Common myeloid progenitor, CD34-positive (primary cell): Measurements from ENCODE around the gene PTPRN2.

Experiments used
- CTCF ChIA-PET: fragments of 350-600 bp; sonication (Branson Sonifier 250); formaldehyde crosslinking; loops from one replicate; lab custom pipeline; 2021; ENCODE audit warnings: antibody characterized with exemption; lab: Charles Lee
- POLR2A ChIA-PET: fragments of 350-600 bp; sonication (Branson Sonifier 250); formaldehyde crosslinking; loops from one replicate; lab custom pipeline; 2021; ENCODE audit warnings: antibody characterized with exemption; lab: Charles Lee
- DNase-seq, 3 donors: peaks; one replicate each; pipeline versions ENCODE4 v3.0.0 to v3.0.0-alpha.2; 2013
- H3K27ac ChIP-seq, 2 experiments: 1 replicate in 1 of 2; 2 replicates in 1 of 2; pipeline ENCODE4 v1.7.0; 2013; ENCODE audit warnings: inconsistent platforms in 2 of 2, low read length in 2 of 2, mild to moderate bottlenecking in 2 of 2, low read depth in 1 of 2, moderate library complexity in 1 of 2; ENCODE audit not compliant: severe bottlenecking in 2 of 2, insufficient read depth in 1 of 2, poor library complexity in 1 of 2
- H3K27me3 ChIP-seq, 5 experiments: replicated peaks in 2 of 5; 1 replicate in 3 of 5; 2 replicates in 2 of 5; pipeline versions ENCODE4 v1.6.1 to v1.7.0; 2013; ENCODE audit warnings: low read length in 4 of 5, mild to moderate bottlenecking in 2 of 5, moderate library complexity in 2 of 5, inconsistent platforms in 1 of 5; ENCODE audit not compliant: insufficient read depth in 5 of 5, control insufficient read depth in 4 of 5
- H3K36me3 ChIP-seq, 4 experiments: 1 replicate in 2 of 4; 2 replicates in 2 of 4; pipeline versions ENCODE4 v1.6.1 to v1.7.0; 2013; ENCODE audit warnings: low read length in 3 of 4, control low read depth in 1 of 4, mild to moderate bottlenecking in 1 of 4; ENCODE audit not compliant: control insufficient read depth in 4 of 4, insufficient read depth in 4 of 4
- H3K4me1 ChIP-seq, 4 experiments: 1 replicate in 3 of 4; 2 replicates in 1 of 4; pipeline versions ENCODE4 v1.6.1 to v1.7.1; 2013; ENCODE audit warnings: low read length in 3 of 4, mild to moderate bottlenecking in 3 of 4, control low read depth in 1 of 4, inconsistent platforms in 1 of 4, moderate library complexity in 1 of 4; ENCODE audit not compliant: control insufficient read depth in 4 of 4, insufficient read depth in 4 of 4; ENCODE audit errors: control extremely low read depth in 1 of 4
- H3K4me3 ChIP-seq, 7 experiments: 1 replicate in 4 of 7; 2 replicates in 3 of 7; pipeline versions ENCODE4 v1.5.1 to v1.7.0; 2013; ENCODE audit warnings: mild to moderate bottlenecking in 7 of 7, low read length in 6 of 7, moderate library complexity in 6 of 7, inconsistent platforms in 2 of 7, low read depth in 2 of 7, control low read depth in 1 of 7; ENCODE audit not compliant: insufficient read depth in 4 of 7, control insufficient read depth in 1 of 7; ENCODE audit errors: extremely low read depth in 1 of 7
- H3K9me3 ChIP-seq, 5 experiments: 1 replicate in 4 of 5; 2 replicates in 1 of 5; pipeline versions ENCODE4 v1.6.1 to v1.7.1; 2013; ENCODE audit warnings: low read length in 4 of 5, mild to moderate bottlenecking in 2 of 5, inconsistent platforms in 1 of 5, low read depth in 1 of 5, moderate library complexity in 1 of 5; ENCODE audit not compliant: control insufficient read depth in 4 of 5, insufficient read depth in 2 of 5; ENCODE audit errors: control extremely low read depth in 1 of 5
- WGBS: methylation state at CpG from one replicate; pipeline ENCODE4 v1.1.5; 2013; ENCODE audit not compliant: insufficient coverage; 5-methylcytosine and 5-hydroxymethylcytosine counted together

The PTPRN2 gene

DNA sequence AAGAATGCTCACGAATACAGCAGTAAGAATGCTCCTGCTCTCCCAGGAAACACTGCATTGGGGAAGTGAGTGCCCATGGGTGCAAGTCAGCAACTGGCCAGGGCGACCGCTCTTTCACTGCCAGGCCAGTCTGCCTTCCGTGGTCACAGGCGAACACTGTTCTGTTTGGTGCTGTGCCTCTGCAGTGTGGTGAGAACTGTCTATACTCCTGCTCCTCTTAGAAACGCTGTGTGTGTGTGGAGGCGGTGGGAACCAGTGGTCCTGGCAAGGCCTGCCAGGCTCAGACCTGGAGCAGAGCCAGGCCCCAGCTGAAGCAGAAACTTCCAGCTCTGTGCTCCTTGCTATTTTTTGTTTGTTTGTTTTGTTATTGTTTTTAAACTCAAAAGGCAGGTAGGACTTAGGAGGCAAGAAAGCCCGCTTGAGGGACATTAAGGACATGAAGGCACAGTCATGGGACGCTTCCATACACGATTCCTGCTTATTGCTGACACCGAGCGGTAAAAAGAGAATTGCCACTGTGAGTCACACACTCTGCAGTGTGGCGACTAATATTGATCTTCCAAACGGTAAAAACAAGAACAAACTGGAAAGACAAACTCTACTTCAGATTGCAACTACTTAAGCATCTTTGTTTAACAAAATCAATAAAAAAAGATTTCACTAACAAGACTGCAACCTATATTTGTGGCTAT lies 820.0 kb downstream of the PTPRN2 start:
- Histone ChIP-seq H3K27me3 (peaks cover 0 to 29% (median 3%) of the 10 kb centered on the region in 5 experiments), H3K27ac (no peak overlapping the region), H3K36me3 (no peaks in the 10 kb centered on the region), H3K4me1 (no peaks in the 10 kb centered on the region), H3K9me3 (peaks cover 0 to 16% (median 0%) of the 10 kb centered on the region in 5 experiments), H3K4me3 (no peak overlapping the region)
- no peak for DNase-seq
- POLR2A ChIA-PET: no interaction called here
- CTCF ChIA-PET: no interaction called here
- WGBS: 88% methylated on average over 12 of the region's 14 CpGs

DNA sequence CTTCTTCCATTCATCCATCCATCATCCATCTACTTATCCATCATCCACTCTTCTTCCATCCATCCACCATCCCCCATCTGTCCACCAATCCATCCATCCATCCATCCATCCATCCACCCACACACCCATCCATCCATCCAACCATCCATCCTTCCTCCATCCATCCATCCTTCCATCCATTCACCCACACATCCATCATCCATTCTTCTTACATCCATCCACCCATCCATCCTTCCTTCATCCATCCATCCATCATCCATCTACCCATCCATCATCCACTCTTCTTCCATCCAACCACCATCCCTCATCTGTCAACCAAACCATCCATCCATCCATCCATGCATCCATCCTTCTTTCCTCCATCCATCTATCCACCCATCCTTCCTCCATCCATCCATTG lies 821.5 kb downstream of the PTPRN2 start:
- DNase-seq: no peak
- no peak overlapping the region for H3K27ac ChIP-seq
- H3K36me3 ChIP-seq: no peaks in the 10 kb centered on the region
- ChIA-PET CTCF (no interaction called here), POLR2A (no interaction called here)
- H3K4me1 ChIP-seq: no peaks in the 10 kb centered on the region
- H3K4me3 ChIP-seq: no peak overlapping the region
- H3K27me3 ChIP-seq: peaks cover 0 to 29% (median 3%) of the 10 kb centered on the region in 5 experiments
- H3K9me3 ChIP-seq: peaks cover 0 to 11% (median 0%) of the 10 kb centered on the region in 5 experiments

DNA sequence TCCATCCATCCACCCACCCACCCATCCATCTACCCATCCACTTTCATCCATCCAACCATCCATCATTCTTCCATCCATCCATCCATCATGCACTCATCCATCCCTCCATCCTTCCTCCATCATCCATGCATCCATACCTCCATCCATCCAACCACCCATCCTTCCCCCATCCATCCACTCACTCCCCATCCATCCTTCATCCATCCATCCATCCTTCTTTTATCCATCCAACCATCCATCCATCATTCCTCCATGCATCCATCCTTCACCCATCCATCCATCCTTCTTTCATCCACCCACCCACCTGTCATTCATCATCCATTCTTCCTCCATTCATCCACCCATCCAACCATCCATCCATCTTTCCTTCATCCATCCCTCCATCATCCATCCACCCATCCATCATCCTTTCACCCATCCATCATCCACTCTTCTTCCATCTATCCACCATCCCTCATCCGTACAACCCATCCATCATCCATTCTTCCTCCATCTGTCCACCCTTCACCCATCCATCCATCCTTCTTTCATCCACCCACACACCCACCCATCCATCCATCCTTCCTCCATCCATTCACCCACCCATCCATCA lies 822.6 kb downstream of the PTPRN2 start:
- DNase-seq: no peak
- Histone ChIP-seq H3K27ac (no peak overlapping the region), H3K27me3 (peaks cover 0 to 29% (median 3%) of the 10 kb centered on the region in 5 experiments), H3K4me3 (no peak overlapping the region), H3K36me3 (no peaks in the 10 kb centered on the region), H3K4me1 (peaks cover 0 to 5% (median 4%) of the 10 kb centered on the region in 4 experiments), H3K9me3 (peaks cover 0 to 8% (median 0%) of the 10 kb centered on the region in 5 experiments)
- ChIA-PET POLR2A (no interaction called here), CTCF (no interaction called here)
- 100% methylated on average over 1 of the region's 1 CpG for WGBS

DNA sequence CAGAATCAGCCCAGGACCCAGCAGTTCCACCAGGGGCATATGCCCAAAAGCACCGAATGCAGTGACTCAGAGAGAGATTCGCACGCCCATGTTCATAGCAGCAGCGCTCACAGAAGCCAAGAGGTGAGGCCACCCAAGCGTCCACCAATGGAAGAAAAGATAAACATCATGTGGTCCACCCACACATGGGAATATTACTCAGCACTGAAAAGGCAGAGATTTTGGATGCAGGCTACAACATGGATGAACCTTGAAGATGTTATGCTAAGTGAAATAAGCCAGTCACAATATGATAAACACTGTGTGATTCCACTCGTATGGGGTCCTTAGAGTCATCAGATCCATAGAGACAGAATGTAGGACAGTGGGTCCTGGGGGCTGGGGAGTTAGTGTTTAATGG lies 823.4 kb downstream of the PTPRN2 start:
- no peak overlapping the region for H3K4me3 ChIP-seq
- no peak overlapping the region for H3K27ac ChIP-seq
- ChIA-PET CTCF (no interaction called here), POLR2A (no interaction called here)
- H3K4me1 ChIP-seq: peaks cover 0 to 5% (median 5%) of the 10 kb centered on the region in 4 experiments
- no peaks in the 10 kb centered on the region for H3K36me3 ChIP-seq
- WGBS: 98% methylated on average over 5 of the region's 6 CpGs
- no peak for DNase-seq
- peaks cover 0 to 24% (median 3%) of the 10 kb centered on the region in 5 experiments for H3K27me3 ChIP-seq
- peaks cover 0 to 8% (median 0%) of the 10 kb centered on the region in 5 experiments for H3K9me3 ChIP-seq

DNA sequence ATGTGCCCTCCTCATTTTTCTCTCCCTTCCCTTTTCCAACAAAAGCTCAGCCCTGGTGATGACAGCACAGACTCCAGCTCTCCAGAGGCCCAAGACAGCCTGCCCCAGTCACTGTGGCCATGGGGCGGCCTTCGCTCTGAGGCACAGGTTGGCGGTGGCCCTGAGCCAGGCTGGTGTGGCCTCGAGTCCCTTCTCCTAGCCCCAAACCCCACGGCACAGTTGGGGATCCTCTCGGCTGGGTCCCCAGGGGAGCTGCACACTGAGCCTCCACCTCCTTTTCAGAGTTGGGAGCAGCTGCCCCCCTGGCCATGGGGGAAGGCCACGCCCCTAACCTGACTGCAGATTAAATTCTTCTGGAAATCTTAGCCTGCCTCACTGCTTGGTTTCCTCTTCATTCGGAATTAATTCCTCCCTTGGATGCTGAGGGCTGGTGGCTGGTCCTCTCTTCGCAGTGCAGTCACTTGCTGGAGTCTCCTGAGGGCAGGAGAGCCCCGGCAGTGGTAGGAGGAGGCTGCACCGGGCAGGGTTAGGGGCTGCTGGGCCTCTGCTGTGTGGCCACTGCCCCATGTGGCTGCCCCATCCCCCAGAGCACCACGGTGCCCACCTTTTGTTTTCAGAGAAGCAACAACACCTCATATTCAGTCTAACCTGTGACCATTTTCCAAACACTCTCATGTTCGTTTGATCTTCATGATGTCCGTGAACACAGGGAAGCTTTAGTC lies 824.2 kb downstream of the PTPRN2 start:
- no peak overlapping the region for H3K27ac ChIP-seq
- ChIA-PET CTCF (no interaction called here), POLR2A (no interaction called here)
- H3K36me3 ChIP-seq: no peaks in the 10 kb centered on the region
- DNase-seq: no peak
- H3K4me1 ChIP-seq: peaks cover 0 to 5% (median 5%) of the 10 kb centered on the region in 4 experiments
- H3K4me3 ChIP-seq: no peak overlapping the region
- peaks cover 0 to 16% (median 0%) of the 10 kb centered on the region in 5 experiments for H3K27me3 ChIP-seq
- WGBS: 92% methylated on average over 13 of the region's 14 CpGs
- peaks cover 0 to 8% (median 0%) of the 10 kb centered on the region in 5 experiments for H3K9me3 ChIP-seq

DNA sequence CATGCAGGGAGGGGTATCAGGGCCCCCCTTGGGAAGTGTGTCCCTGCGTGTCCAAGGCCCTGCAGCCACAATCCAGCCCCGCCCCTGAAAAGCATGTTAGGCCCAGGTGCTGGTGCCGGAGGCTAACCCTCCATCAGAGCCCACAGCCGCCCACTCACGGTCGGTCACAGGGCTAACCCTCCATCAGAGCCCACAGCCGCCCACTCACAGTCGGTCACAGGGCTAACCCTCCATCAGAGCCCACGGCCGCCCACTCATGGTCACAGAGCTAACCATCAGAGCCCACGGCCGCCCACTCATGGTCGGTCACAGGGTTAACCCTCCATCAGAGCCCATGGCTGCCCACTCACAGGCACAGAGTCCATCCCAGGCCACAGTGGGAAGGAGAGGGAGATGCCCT lies 824.8 kb downstream of the PTPRN2 start:
- peaks cover 0 to 16% (median 0%) of the 10 kb centered on the region in 5 experiments for H3K27me3 ChIP-seq
- H3K9me3 ChIP-seq: peaks cover 0 to 8% (median 0%) of the 10 kb centered on the region in 5 experiments
- H3K36me3 ChIP-seq: no peaks in the 10 kb centered on the region
- POLR2A ChIA-PET: no interaction called here
- peaks cover 0 to 5% (median 5%) of the 10 kb centered on the region in 4 experiments for H3K4me1 ChIP-seq
- DNase-seq: no peak
- H3K27ac ChIP-seq: no peak overlapping the region
- WGBS: 82% methylated on average over 11 of the region's 13 CpGs
- H3K4me3 ChIP-seq: no peak overlapping the region
- CTCF ChIA-PET: no interaction called here
